H1 (cell line): ENCODE results near the gene MYADM. TPM values are rescaled to one million over a fixed set of nuclear protein-coding genes. Genes with fewer than 3 reads are reported as not detected.

ENCODE experiments used
- BACH1 ChIP-seq: IDR thresholded peaks from 2 replicates; pipeline ENCODE4 v1.6.1; 2012; ENCODE audit warnings: low read length, improper control_type of control experiment
- BCL11A ChIP-seq, 2 experiments: IDR thresholded peaks; one replicate each; pipeline ENCODE4 v1.6.1; 2011; ENCODE audit warnings: low read depth in 2 of 2, low read length in 2 of 2, mild to moderate bottlenecking in 2 of 2
- CHD2 ChIP-seq: IDR thresholded peaks from 2 replicates; pipeline ENCODE4 v1.6.1; 2012; ENCODE audit warnings: low read length, improper control_type of control experiment
- CREB1 ChIP-seq: IDR thresholded peaks from 2 replicates; pipeline ENCODE4 v1.6.1; 2012; ENCODE audit warnings: inconsistent platforms
- CTBP2 ChIP-seq: IDR thresholded peaks from 2 replicates; pipeline ENCODE4 v1.7.0; 2011; ENCODE audit warnings: borderline replicate concordance, mild to moderate bottlenecking, moderate library complexity, mixed read lengths, low read length; ENCODE audit not compliant: insufficient read depth, insufficient read length
- EZH2 ChIP-seq: fragments of 200-600 bp; sonication (generic); IDR thresholded peaks from 2 replicates; pipeline ENCODE4 v1.7.1; 2012; ENCODE audit warnings: low read depth, mild to moderate bottlenecking, moderate library complexity, low read length, inconsistent platforms; ENCODE audit not compliant: severe bottlenecking
- GABPA ChIP-seq: IDR thresholded peaks from 2 replicates; pipeline ENCODE4 v1.6.1; 2011; ENCODE audit warnings: mild to moderate bottlenecking, low read length, moderate library complexity, borderline replicate concordance; ENCODE audit not compliant: insufficient read depth
- KDM4A ChIP-seq: IDR thresholded peaks from one replicate; pipeline ENCODE4 v1.7.1; 2012; ENCODE audit warnings: low read depth, mild to moderate bottlenecking, moderate library complexity, low read length, inconsistent platforms; ENCODE audit not compliant: severe bottlenecking
- NANOG ChIP-seq: IDR thresholded peaks from 2 replicates; pipeline ENCODE4 v1.6.1; 2011; ENCODE audit warnings: low read length, low read depth, mild to moderate bottlenecking, inconsistent platforms; ENCODE audit not compliant: insufficient read depth, poor library complexity, severe bottlenecking
- NRF1 ChIP-seq: IDR thresholded peaks from 2 replicates; pipeline ENCODE4 v1.6.1; 2011; ENCODE audit warnings: mild to moderate bottlenecking, low read depth, low read length, improper control_type of control experiment
- POLR2A ChIP-seq, 2 experiments: IDR thresholded peaks; 1 replicate in 1 of 2; 2 replicates in 1 of 2; pipeline ENCODE4 v1.6.1; 2011; ENCODE audit warnings: low read depth in 2 of 2, low read length in 2 of 2, mild to moderate bottlenecking in 2 of 2; ENCODE audit errors: control extremely low read depth in 1 of 2
- RNF2 ChIP-seq: fragments of 200-900, 300-1000 bp; sonication (generic); IDR thresholded peaks from 2 replicates; pipeline ENCODE4 v1.7.1; 2016; ENCODE audit warnings: borderline replicate concordance, low read depth, mild to moderate bottlenecking, antibody characterized with exemption, low read length; ENCODE audit not compliant: poor library complexity, severe bottlenecking; ENCODE audit errors: missing control alignments
- SIX5 ChIP-seq: IDR thresholded peaks from 2 replicates; pipeline ENCODE4 v1.6.1; 2011; ENCODE audit warnings: mild to moderate bottlenecking, low read depth, low read length
- SP4 ChIP-seq: IDR thresholded peaks from 2 replicates; pipeline ENCODE4 v1.6.1; 2012; ENCODE audit warnings: low read length, inconsistent platforms
- SUZ12 ChIP-seq: fragments of 200-600 bp; sonication (generic); IDR thresholded peaks from 2 replicates; pipeline ENCODE4 v1.6.1; 2012; ENCODE audit warnings: mild to moderate bottlenecking, inconsistent platforms, low read length, moderate library complexity, mixed read lengths
- TAF7 ChIP-seq: optimal IDR thresholded peaks from 2 replicates; pipeline ENCODE3; 2011; ENCODE audit warnings: low read depth, mild to moderate bottlenecking, inconsistent platforms, low read length, moderate library complexity, borderline replicate concordance
- TCF12 ChIP-seq: IDR thresholded peaks from 2 replicates; pipeline ENCODE4 v1.6.1; 2011; ENCODE audit warnings: low read depth, mild to moderate bottlenecking, low read length
- polyA plus RNA-seq, 7 experiments: library from polyadenylated mRNA; depleted of rRNA in 3 of 7; stranded (reverse) in 5 of 7; unstranded in 2 of 7; fragments of >200 nt in 5 of 7; fragments of 200-250 nt in 2 of 7; gene quantifications; 1 replicate in 5 of 7; 2 replicates in 1 of 7; 4 replicates in 1 of 7; pipeline versions ENCODE4 v1.2.1 to v1.2.3, GENCODE V29; 2011 to 2013; ENCODE audit warnings: missing spikeins in 2 of 7, mixed read lengths in 2 of 7
- total RNA-seq: library from RNA; stranded (reverse); fragmentation: NEBNext Ultra II Directional; extraction: Animal tissue kit (Norgen Biotek cat#: 25700); gene quantifications from 2 replicates; pipeline ENCODE4 v1.2.1, GENCODE V29; 2021
- TF ChIP-seq, protein P1 (sequence below): IDR thresholded peaks from 2 replicates; pipeline ENCODE4 v1.6.1; 2012; ENCODE audit warnings: inconsistent platforms

Gene MYADM
- total and polyA plus RNA-seq, 2 of the 8 experiments (the other 6 are each of a cell fraction or from before 2014, with no cell fraction given) = 70.1 to 74.2 TPM

DNA sequence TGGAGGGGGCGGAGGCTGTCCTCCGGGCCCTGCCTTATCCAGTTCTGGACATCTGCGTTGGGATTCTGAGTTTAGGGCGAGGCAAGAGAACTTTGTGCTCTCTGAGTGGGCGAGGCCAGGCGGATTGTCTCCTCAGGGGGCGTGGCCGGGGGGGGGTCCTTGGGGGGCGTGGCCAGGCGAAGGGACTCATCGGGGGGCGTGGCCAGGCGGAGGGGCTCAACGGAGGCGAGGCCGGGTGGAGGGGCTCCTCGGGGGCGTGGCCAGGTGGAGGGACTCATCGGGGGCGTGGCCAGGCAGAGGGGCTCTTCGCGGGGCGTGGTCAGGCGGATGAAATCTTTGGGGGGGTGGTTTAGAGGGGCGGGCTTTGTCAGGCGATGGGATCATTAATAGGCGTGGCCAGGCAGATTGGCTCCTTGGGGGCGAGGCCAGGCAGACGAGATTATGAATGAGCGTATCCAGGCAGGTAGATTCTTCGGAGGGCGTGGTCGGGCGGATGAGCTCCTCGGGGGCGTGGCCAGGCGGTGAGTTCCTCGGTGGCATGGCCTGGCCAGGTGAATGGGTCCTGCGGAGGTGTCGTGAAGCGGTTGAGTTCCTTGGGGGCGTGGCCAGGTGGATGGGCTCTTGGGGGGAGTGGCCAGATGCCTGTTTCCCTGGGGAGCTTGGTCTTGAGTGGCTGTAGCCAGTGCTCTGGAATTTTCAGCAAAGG, 31.1 kb downstream of the MYADM start (continued):
- TF ChIP-seq BACH1 (peak; percentile 66; the same call in 1 of the 2 replicates), POLR2A (IDR thresholded peaks at IDR 0.05; ENCODE audit: control extremely low read depth in 1 of 2, low read depth in 2 of 2, low read length in 2 of 2) (no peak), CHD2 (peak; percentile 44; the same call in 1 of the 2 replicates), SIX5 (no peak), NANOG (no peak), GABPA (no peak), SP4 (peak; percentile 73; the same call in 1 of the 2 replicates), CREB1 (peak; percentile 56; the same call in 1 of the 2 replicates), TCF12 (0 out of 2 replicates have a peak, but pooled peaks have one; percentile 9), EZH2 (no peak), CTBP2 (no peak), RNF2 (no peak), BCL11A (IDR thresholded peaks at IDR 0.05; ENCODE audit: low read depth in 2 of 2, low read length in 2 of 2) (no peak), SUZ12 (no peak), TAF7 (no peak), NRF1 (no peak), KDM4A (no peak)
- TF ChIP-seq, protein P1, sequence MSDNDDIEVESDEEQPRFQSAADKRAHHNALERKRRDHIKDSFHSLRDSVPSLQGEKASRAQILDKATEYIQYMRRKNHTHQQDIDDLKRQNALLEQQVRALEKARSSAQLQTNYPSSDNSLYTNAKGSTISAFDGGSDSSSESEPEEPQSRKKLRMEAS = peak; percentile 72
